Measurements from ENCODE around the gene AP4M1. TPM values are rescaled to one million over a fixed set of nuclear protein-coding genes. Genes with fewer than 3 reads are reported as not detected.
A peak's percentile ranks its signal among the peaks of the same experiment; 100 is the strongest.

The AP4M1 gene
- total RNA-seq = 23.6 and 29.4 TPM in 2 replicates

GRCh38 chr7:100101016-100101862, at the start of gene AP4M1, which contains the start of gene MCM7:
Gene AP4M1, plus strand, starts transcription at chr7:100101643. Its CDS starts 72 bp downstream, at chr7:100101715.
Gene MCM7, minus strand, starts transcription at chr7:100101397. Its CDS starts 103 bp downstream, at chr7:100101294.
- peak within 1 kb of the TSS; percentile 98 for H3K4me3 ChIP-seq (ENCODE audit: low read depth, low read length)
- TF ChIP-seq, protein P1, sequence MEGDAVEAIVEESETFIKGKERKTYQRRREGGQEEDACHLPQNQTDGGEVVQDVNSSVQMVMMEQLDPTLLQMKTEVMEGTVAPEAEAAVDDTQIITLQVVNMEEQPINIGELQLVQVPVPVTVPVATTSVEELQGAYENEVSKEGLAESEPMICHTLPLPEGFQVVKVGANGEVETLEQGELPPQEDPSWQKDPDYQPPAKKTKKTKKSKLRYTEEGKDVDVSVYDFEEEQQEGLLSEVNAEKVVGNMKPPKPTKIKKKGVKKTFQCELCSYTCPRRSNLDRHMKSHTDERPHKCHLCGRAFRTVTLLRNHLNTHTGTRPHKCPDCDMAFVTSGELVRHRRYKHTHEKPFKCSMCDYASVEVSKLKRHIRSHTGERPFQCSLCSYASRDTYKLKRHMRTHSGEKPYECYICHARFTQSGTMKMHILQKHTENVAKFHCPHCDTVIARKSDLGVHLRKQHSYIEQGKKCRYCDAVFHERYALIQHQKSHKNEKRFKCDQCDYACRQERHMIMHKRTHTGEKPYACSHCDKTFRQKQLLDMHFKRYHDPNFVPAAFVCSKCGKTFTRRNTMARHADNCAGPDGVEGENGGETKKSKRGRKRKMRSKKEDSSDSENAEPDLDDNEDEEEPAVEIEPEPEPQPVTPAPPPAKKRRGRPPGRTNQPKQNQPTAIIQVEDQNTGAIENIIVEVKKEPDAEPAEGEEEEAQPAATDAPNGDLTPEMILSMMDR (IDR thresholded peaks at IDR 0.05; ENCODE audit: insufficient read depth, low read length, poor library complexity, severe bottlenecking) = no peak
- peak; percentile 91 for DNase-seq (ENCODE audit: low read depth)
- no peaks in the 10 kb centered on the region for H3K27me3 ChIP-seq (ENCODE audit: control insufficient read depth, insufficient read depth, low read length)
- peaks cover 11% of the 10 kb centered on the region for H3K36me3 ChIP-seq (ENCODE audit: control insufficient read depth, insufficient read depth, low read length)

- TF ChIP-seq, protein P1 (IDR thresholded peaks at IDR 0.05; ENCODE audit: insufficient read depth, low read length, poor library complexity, severe bottlenecking) = no peak
- no peak for DNase-seq (ENCODE audit: low read depth)
Observed at GRCh38 chr7:100053215-100053614, 48.2 kb upstream of the AP4M1 start.

GRCh38 chr7:100057006-100057405, 44.4 kb upstream of the AP4M1 start:
- peaks cover 3% of the 10 kb centered on the region for H3K36me3 ChIP-seq (ENCODE audit: control insufficient read depth, insufficient read depth, low read length)
- TF ChIP-seq, protein P1 (IDR thresholded peaks at IDR 0.05; ENCODE audit: insufficient read depth, low read length, poor library complexity, severe bottlenecking) = no peak
- DNase-seq (ENCODE audit: low read depth) = no peak
- H3K4me3 ChIP-seq (ENCODE audit: low read depth, low read length) = no peak overlapping the region
- no peaks in the 10 kb centered on the region for H3K27me3 ChIP-seq (ENCODE audit: control insufficient read depth, insufficient read depth, low read length)

More at GRCh38 chr7:100053215-100053614, 48.2 kb upstream of the AP4M1 start:
- H3K4me3 ChIP-seq (ENCODE audit: low read depth, low read length) = no peak overlapping the region
- peaks cover 1% of the 10 kb centered on the region for H3K36me3 ChIP-seq (ENCODE audit: control insufficient read depth, insufficient read depth, low read length)
- no peaks in the 10 kb centered on the region for H3K27me3 ChIP-seq (ENCODE audit: control insufficient read depth, insufficient read depth, low read length)

DNA sequence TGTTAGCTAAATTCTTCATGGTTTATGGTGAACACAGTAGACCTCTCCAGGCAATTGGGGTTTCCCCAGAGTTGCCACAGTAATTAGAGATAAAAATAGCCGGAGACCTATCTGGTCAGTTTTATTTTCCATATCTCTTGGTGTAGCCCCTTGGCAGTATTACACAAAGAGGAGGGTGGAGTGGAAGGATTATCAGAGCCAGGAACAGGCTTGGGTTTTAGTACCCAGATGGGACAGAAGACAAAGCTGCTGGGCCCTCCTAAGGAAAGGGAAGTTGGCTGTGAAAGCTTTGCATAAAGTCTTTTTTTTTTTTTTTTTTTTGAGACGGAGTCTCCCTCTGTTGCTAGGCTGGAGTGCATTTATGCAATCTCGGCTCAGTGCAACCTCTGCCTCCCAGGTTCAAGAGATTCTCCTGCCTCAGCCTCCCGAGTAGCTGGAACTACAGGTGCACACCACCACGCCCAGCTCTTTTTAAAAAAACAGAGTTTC, 42.1 kb upstream of the AP4M1 start:
- DNase-seq (ENCODE audit: low read depth) = no peak
- TF ChIP-seq, protein P1 (IDR thresholded peaks at IDR 0.05; ENCODE audit: insufficient read depth, low read length, poor library complexity, severe bottlenecking) = no peak
- Histone ChIP-seq H3K4me3 (ENCODE audit: low read depth, low read length) (no peak overlapping the region), H3K36me3 (ENCODE audit: control insufficient read depth, insufficient read depth, low read length) (peaks cover 3% of the 10 kb centered on the region), H3K27me3 (ENCODE audit: control insufficient read depth, insufficient read depth, low read length) (no peaks in the 10 kb centered on the region)

- DNase-seq (ENCODE audit: low read depth) = no peak
- H3K27me3 ChIP-seq (ENCODE audit: control insufficient read depth, insufficient read depth, low read length) = no peaks in the 10 kb centered on the region
- no peak overlapping the region for H3K4me3 ChIP-seq (ENCODE audit: low read depth, low read length)
- peaks cover 3% of the 10 kb centered on the region for H3K36me3 ChIP-seq (ENCODE audit: control insufficient read depth, insufficient read depth, low read length)
- TF ChIP-seq, protein P1 (IDR thresholded peaks at IDR 0.05; ENCODE audit: insufficient read depth, low read length, poor library complexity, severe bottlenecking) = no peak
Observed at GRCh38 chr7:100061518-100062193, 39.8 kb upstream of the AP4M1 start.

Measured in kidney epithelial cell (primary cell).